Neuron (in vitro differentiated cells): ENCODE results near the gene GMDS.

Experiments used
- H2AFZ ChIP-seq: one replicate; pipeline ENCODE4 v1.6.1; 2013; ENCODE audit warnings: low read depth, mild to moderate bottlenecking, inconsistent platforms, low read length, moderate library complexity
- H3K27me3 ChIP-seq: one replicate; pipeline ENCODE4 v1.6.1; 2013; ENCODE audit warnings: low read length; ENCODE audit not compliant: insufficient read depth
- H3K36me3 ChIP-seq: one replicate; pipeline ENCODE4 v1.6.1; 2013; ENCODE audit warnings: low read length; ENCODE audit not compliant: insufficient read depth
- H3K4me1 ChIP-seq: one replicate; pipeline ENCODE4 v1.6.1; 2013; ENCODE audit warnings: low read length; ENCODE audit not compliant: insufficient read depth
- H3K4me3 ChIP-seq: 2 replicates; pipeline ENCODE4 v1.5.1; 2013; ENCODE audit warnings: mild to moderate bottlenecking, low read length, moderate library complexity
- H3K9me3 ChIP-seq: one replicate; pipeline ENCODE4 v1.6.1; 2013; ENCODE audit warnings: low read length

GMDS gene

GRCh38 chr6:1896897-1897296 is 348.5 kb downstream of the GMDS start:
- Histone ChIP-seq H3K4me1 (no peaks in the 10 kb centered on the region), H3K27me3 (no peaks in the 10 kb centered on the region), H3K9me3 (no peaks in the 10 kb centered on the region)

GRCh38 chr6:1895721-1896120 is 349.7 kb downstream of the GMDS start:
- no peaks in the 10 kb centered on the region for H3K36me3 ChIP-seq
- H3K4me1 ChIP-seq = no peaks in the 10 kb centered on the region
- H3K27me3 ChIP-seq = no peaks in the 10 kb centered on the region
- H2AFZ ChIP-seq = no peak overlapping the region
- no peak overlapping the region for H3K4me3 ChIP-seq
- H3K9me3 ChIP-seq = no peaks in the 10 kb centered on the region

More at GRCh38 chr6:1896897-1897296, 348.5 kb downstream of the GMDS start:
- Histone ChIP-seq H3K4me3 (no peak overlapping the region), H2AFZ (no peak overlapping the region), H3K36me3 (no peaks in the 10 kb centered on the region)

DNA sequence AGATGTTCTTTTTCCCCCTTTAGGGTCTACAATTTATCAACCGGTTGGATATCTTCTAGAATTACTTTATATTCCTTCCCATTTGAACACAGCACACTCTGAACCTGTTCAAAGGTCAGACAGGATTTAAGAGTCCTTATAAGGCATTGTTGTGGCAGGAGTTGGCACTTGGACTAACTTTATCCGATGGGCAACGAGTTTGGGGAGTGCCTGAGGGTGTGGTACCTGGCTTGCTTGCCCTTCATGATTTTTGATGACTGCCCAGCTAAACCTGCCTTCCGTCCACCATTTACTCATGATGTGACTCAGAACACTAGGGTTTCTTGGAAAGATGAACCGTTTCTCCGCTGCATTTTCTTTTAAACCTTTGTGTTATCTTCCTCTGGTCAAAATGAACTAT is 350.5 kb downstream of the GMDS start:
- H3K36me3 ChIP-seq = no peaks in the 10 kb centered on the region

DNA sequence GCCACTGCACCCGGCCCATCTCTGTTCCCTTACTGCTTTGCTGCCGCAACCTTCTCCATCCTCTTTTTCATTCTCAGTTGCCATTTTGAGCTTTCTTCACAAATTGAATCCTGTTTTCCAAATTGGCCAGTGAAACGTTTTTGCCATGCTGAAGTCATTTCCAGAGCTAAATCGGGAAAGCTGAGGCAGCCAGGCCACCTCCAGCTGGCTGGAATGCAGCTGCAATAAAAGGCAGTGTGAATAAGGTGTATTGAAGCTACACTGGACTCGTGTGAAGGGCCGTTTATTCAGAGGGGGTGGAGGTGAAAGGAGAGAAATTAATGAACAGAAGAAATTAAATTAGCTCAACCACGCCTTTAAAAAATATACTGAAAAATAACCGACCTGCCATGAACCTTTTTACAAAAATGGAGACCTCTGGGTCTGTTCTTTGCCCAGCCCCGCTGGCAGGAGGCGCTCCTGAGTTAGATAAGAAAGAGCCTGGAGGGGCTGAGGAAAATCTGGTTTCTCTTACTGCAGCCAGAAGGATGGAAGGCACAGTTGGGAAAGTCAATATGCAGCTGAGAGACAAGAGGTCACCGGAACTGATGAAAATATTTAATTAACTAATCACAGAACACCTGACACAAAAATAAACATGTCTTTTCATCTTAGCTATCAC is 351.8 kb downstream of the GMDS start:
- H3K4me3 ChIP-seq = no peak overlapping the region
- H2AFZ ChIP-seq = no peak overlapping the region
- no peaks in the 10 kb centered on the region for H3K9me3 ChIP-seq
- no peaks in the 10 kb centered on the region for H3K4me1 ChIP-seq
- no peaks in the 10 kb centered on the region for H3K36me3 ChIP-seq
- no peaks in the 10 kb centered on the region for H3K27me3 ChIP-seq

More for the DNA sequence above, 350.5 kb downstream of the GMDS start:
- H3K9me3 ChIP-seq = no peaks in the 10 kb centered on the region
- no peaks in the 10 kb centered on the region for H3K27me3 ChIP-seq
- H3K4me1 ChIP-seq = no peaks in the 10 kb centered on the region
- H2AFZ ChIP-seq = no peak overlapping the region
- H3K4me3 ChIP-seq = no peak overlapping the region

DNA sequence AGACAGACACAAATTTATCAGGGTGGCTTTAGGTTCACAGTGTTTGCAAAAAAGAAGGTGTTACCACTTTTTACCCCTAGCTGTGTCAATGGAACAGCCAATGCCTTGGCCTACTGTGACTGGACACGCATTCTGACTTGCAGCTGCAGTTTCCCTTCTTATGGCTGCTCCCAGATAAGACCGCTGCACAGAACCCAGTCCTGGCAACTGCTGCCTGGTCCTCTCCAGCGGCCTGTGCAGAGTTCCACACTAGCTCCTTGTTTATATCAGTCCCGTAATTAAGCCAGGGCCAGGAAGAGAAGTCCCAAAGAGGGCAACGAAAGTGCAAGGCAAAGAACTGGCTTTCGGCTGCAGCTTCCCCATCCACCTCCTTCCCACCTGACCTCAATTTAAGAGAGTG is 352.7 kb downstream of the GMDS start:
- no peaks in the 10 kb centered on the region for H3K9me3 ChIP-seq
- H3K4me1 ChIP-seq = no peaks in the 10 kb centered on the region
- no peak overlapping the region for H3K4me3 ChIP-seq
- H3K27me3 ChIP-seq = no peaks in the 10 kb centered on the region
- H3K36me3 ChIP-seq = no peaks in the 10 kb centered on the region
- no peak overlapping the region for H2AFZ ChIP-seq

DNA sequence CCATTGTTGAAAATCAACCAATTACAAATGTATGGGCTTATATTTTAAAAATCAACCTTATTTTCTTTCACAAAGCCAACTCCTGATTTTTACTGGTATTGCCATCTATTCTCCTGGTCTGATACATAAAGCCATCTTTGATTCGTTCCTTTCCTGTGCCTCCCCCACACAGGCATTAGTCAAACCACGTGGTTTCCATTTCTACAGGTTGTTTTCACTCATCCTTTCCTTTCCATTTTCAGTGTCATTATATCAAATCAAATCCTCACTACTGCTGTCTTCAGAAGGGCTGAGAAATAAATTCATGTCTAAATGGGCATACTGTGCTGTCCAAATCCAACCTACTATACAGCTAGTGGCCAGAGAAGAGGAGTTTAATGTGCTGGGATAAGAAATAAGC is 354.4 kb downstream of the GMDS start:
- H3K27me3 ChIP-seq = no peaks in the 10 kb centered on the region
- no peaks in the 10 kb centered on the region for H3K9me3 ChIP-seq
- no peak overlapping the region for H3K4me3 ChIP-seq
- no peak overlapping the region for H2AFZ ChIP-seq
- H3K4me1 ChIP-seq = no peaks in the 10 kb centered on the region
- H3K36me3 ChIP-seq = no peaks in the 10 kb centered on the region

- no peak overlapping the region for H3K4me3 ChIP-seq
- H3K27me3 ChIP-seq = no peaks in the 10 kb centered on the region
- H3K9me3 ChIP-seq = no peaks in the 10 kb centered on the region
- peaks cover 9% of the 10 kb centered on the region for H3K4me1 ChIP-seq
- H3K36me3 ChIP-seq = no peaks in the 10 kb centered on the region
- H2AFZ ChIP-seq = no peak overlapping the region
Observed at GRCh38 chr6:1890071-1890470, 355.3 kb downstream of the GMDS start.

GRCh38 chr6:1885576-1886011 is 359.8 kb downstream of the GMDS start:
- H3K9me3 ChIP-seq = no peaks in the 10 kb centered on the region
- peak overlapping the region; percentile 28 for H2AFZ ChIP-seq
- H3K27me3 ChIP-seq = no peaks in the 10 kb centered on the region
- peak overlapping the region; percentile 29 for H3K4me3 ChIP-seq
- H3K36me3 ChIP-seq = no peaks in the 10 kb centered on the region
- H3K4me1 ChIP-seq = peaks cover 11% of the 10 kb centered on the region

DNA sequence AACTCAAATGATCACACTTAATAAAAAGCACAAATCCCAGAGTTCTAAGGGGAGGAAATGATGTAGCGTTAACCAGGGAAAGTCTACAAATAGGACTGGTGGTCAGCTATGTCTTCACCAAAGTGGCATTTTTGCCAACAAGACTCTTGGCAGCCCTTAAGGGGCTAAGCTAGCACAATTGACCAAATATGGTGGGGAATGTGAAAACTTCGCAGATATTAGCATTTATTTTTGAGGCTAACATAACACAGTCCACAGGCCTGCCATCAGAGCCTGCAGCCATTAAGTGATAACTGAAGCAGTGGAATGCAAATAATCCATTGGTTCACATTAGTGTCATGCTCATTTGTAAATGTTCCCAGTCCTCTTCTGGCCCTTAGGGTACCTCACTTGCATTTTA is 361.1 kb downstream of the GMDS start:
- Histone ChIP-seq H3K36me3 (no peaks in the 10 kb centered on the region), H3K27me3 (no peaks in the 10 kb centered on the region), H3K4me1 (peaks cover 11% of the 10 kb centered on the region), H3K9me3 (no peaks in the 10 kb centered on the region), H3K4me3 (no peak overlapping the region), H2AFZ (no peak overlapping the region)

- no peaks in the 10 kb centered on the region for H3K36me3 ChIP-seq
- no peaks in the 10 kb centered on the region for H3K4me1 ChIP-seq
- H2AFZ ChIP-seq = no peak overlapping the region
- H3K4me3 ChIP-seq = no peak overlapping the region
- no peaks in the 10 kb centered on the region for H3K9me3 ChIP-seq
- H3K27me3 ChIP-seq = no peaks in the 10 kb centered on the region
Observed at GRCh38 chr6:1878330-1878729, 367.1 kb downstream of the GMDS start.

GRCh38 chr6:1873781-1874180 is 371.6 kb downstream of the GMDS start:
- Histone ChIP-seq H3K9me3 (no peaks in the 10 kb centered on the region), H3K36me3 (no peaks in the 10 kb centered on the region), H3K4me1 (peaks cover 21% of the 10 kb centered on the region), H2AFZ (no peak overlapping the region), H3K27me3 (no peaks in the 10 kb centered on the region), H3K4me3 (no peak overlapping the region)

- Histone ChIP-seq H3K36me3 (no peaks in the 10 kb centered on the region), H2AFZ (no peak overlapping the region), H3K27me3 (no peaks in the 10 kb centered on the region), H3K9me3 (no peaks in the 10 kb centered on the region), H3K4me3 (no peak overlapping the region), H3K4me1 (peaks cover 21% of the 10 kb centered on the region)
Observed at GRCh38 chr6:1872649-1873131, 372.7 kb downstream of the GMDS start.

- Histone ChIP-seq H2AFZ (no peak overlapping the region), H3K9me3 (no peaks in the 10 kb centered on the region), H3K4me3 (no peak overlapping the region), H3K36me3 (no peaks in the 10 kb centered on the region), H3K4me1 (peaks cover 21% of the 10 kb centered on the region), H3K27me3 (no peaks in the 10 kb centered on the region)
Observed at GRCh38 chr6:1871724-1872315, 373.6 kb downstream of the GMDS start.

GRCh38 chr6:1870932-1871331 is 374.5 kb downstream of the GMDS start:
- Histone ChIP-seq H3K27me3 (no peaks in the 10 kb centered on the region), H3K4me1 (peaks cover 21% of the 10 kb centered on the region), H2AFZ (no peak overlapping the region), H3K4me3 (no peak overlapping the region), H3K36me3 (no peaks in the 10 kb centered on the region), H3K9me3 (no peaks in the 10 kb centered on the region)
